A549 (cell line): ENCODE results near the gene CLIC5. TPM values are rescaled to one million over a fixed set of nuclear protein-coding genes. Genes with fewer than 3 reads are reported as not detected.

Source experiments
- ATAC-seq, 2 experiments: fragments of 200-7000 bp in 1 of 2; fragments of >200 bp in 1 of 2; cut with Nextera tagmentation in 1 of 2; cut with Tn5 transposase in 1 of 2; 3 replicates each; pipeline versions ENCODE4 v1.8.0 to v1.9.1; 2018 to 2020; ENCODE audit warnings: mild to moderate bottlenecking in 1 of 2, moderate library complexity in 1 of 2
- CTCF ChIA-PET: fragments of 300-600 bp; sonication (Branson Sonifier 250); formaldehyde crosslinking; extraction: SDS; loops from one replicate; lab custom pipeline; 2021; ENCODE audit warnings: antibody characterized with exemption, inconsistent platforms; lab: Yijun Ruan, JAX
- POLR2A ChIA-PET: fragments of 350-600 bp; formaldehyde crosslinking; extraction: SDS; loops from one replicate; lab custom pipeline; 2021; ENCODE audit warnings: antibody characterized with exemption, inconsistent platforms; lab: Yijun Ruan, JAX
- DNase-seq, 2 experiments: peaks; one replicate each; pipeline versions ENCODE4 v3.0.0 to v3.0.0-alpha.2; 2011 to 2016; ENCODE audit warnings: low read depth in 1 of 2, low spot score in 1 of 2
- FAIRE-seq: peaks from 2 replicates; lab custom pipeline; 2011; peaks lifted over from hg19 to GRCh38; lab: Jason Lieb, UNC
- H3K27ac ChIP-seq, 2 experiments: fragments of >200 bp; sonication (Bioruptor Twin); formaldehyde crosslinking; 3 replicates each; pipeline ENCODE4 v1.5.1; 2016 to 2017
- H3K4me1 ChIP-seq: fragments of >200 bp; sonication (Bioruptor Twin); formaldehyde crosslinking; 3 replicates; pipeline ENCODE4 v1.6.1; 2016
- H3K4me2 ChIP-seq: fragments of >200 bp; sonication (Bioruptor Twin); formaldehyde crosslinking; 3 replicates; pipeline ENCODE4 v1.6.1; 2016
- H3K4me3 ChIP-seq: fragments of >200 bp; sonication (Bioruptor Twin); formaldehyde crosslinking; 3 replicates; pipeline ENCODE4 v1.5.1; 2016
- H3K9me3 ChIP-seq: fragments of >200 bp; sonication (Bioruptor Twin); formaldehyde crosslinking; 3 replicates; pipeline ENCODE4 v1.6.1; 2016
- BHLHE40 ChIP-seq: IDR thresholded peaks from 2 replicates; pipeline ENCODE4 v1.6.1; 2012; ENCODE audit warnings: low read depth, low read length, inconsistent platforms
- CBX2 ChIP-seq: fragments of 200-600 bp; sonication (generic); IDR thresholded peaks from 2 replicates; pipeline ENCODE4 v1.6.1; 2016; ENCODE audit warnings: low read depth, mild to moderate bottlenecking, borderline replicate concordance
- CBX8 ChIP-seq: fragments of 200-600 bp; sonication (generic); IDR thresholded peaks from 2 replicates; pipeline ENCODE4 v1.6.1; 2016
- ESRRA ChIP-seq: fragments of 150-350 bp; IDR thresholded peaks from 2 replicates; pipeline ENCODE4 v1.6.1; 2014; ENCODE audit warnings: mild to moderate bottlenecking, low read length, borderline replicate concordance
- FOSB ChIP-seq: fragments of 250-450 bp; sonication (Bioruptor Pico); IDR thresholded peaks from 2 replicates; pipeline ENCODE4 v1.5.0; 2020; ENCODE audit warnings: mild to moderate bottlenecking, moderate library complexity
- FOSL2 ChIP-seq, 2 experiments: fragments of 450-650 bp in 1 of 2; fragments of >200 bp in 1 of 2; sonication (Bioruptor Twin) in 1 of 2; formaldehyde crosslinking; IDR thresholded peaks; 2 replicates each; pipeline versions ENCODE4 v1.5.0 to v1.6.1; 2016 to 2020; ENCODE audit warnings: mild to moderate bottlenecking in 1 of 2, moderate library complexity in 1 of 2
- GATA3 ChIP-seq: IDR thresholded peaks from 2 replicates; pipeline ENCODE4 v1.6.1; 2012; ENCODE audit warnings: borderline replicate concordance
- HDAC2 ChIP-seq: fragments of 200-600 bp; sonication (generic); IDR thresholded peaks from 2 replicates; pipeline ENCODE4 v1.6.1; 2016
- HES2 ChIP-seq: fragments of >200 bp; sonication (Bioruptor Twin); formaldehyde crosslinking; IDR thresholded peaks from 2 replicates; pipeline ENCODE4 v1.6.1; 2016
- HEYL ChIP-seq: fragments of 250-450 bp; sonication (Bioruptor Pico); IDR thresholded peaks from 2 replicates; pipeline ENCODE4 v1.8.0; 2021; ENCODE audit warnings: mild to moderate bottlenecking, moderate library complexity
- HOXA7 ChIP-seq: fragments of 250-450 bp; sonication (Bioruptor Pico); IDR thresholded peaks from 2 replicates; pipeline ENCODE4 v1.5.0; 2020; ENCODE audit warnings: mild to moderate bottlenecking, moderate library complexity
- HOXB5 ChIP-seq: fragments of 250-450 bp; sonication (Bioruptor Pico); IDR thresholded peaks from 2 replicates; pipeline ENCODE4 v1.5.0; 2020; ENCODE audit warnings: mild to moderate bottlenecking, moderate library complexity
- KDM5A ChIP-seq: fragments of 200-600 bp; sonication (generic); IDR thresholded peaks from 2 replicates; pipeline ENCODE4 v1.6.1; 2016; ENCODE audit warnings: antibody characterized with exemption, mild to moderate bottlenecking
- MAFK ChIP-seq: fragments of 450-650 bp; IDR thresholded peaks from 2 replicates; pipeline ENCODE4 v1.6.1; 2014; ENCODE audit not compliant: partially characterized antibody
- MAX ChIP-seq: IDR thresholded peaks from 2 replicates; pipeline ENCODE4 v1.6.1; 2012
- MAZ ChIP-seq: fragments of 150-350 bp; IDR thresholded peaks from 2 replicates; pipeline ENCODE4 v1.6.1; 2014; ENCODE audit warnings: antibody characterized with exemption, low read depth, low read length, borderline replicate concordance
- NPAS2 ChIP-seq: fragments of 250-450 bp; sonication (Bioruptor Pico); IDR thresholded peaks from 2 replicates; pipeline ENCODE4 v1.8.0; 2022; ENCODE audit warnings: mild to moderate bottlenecking, moderate library complexity, borderline replicate concordance
- PHF8 ChIP-seq: fragments of 200-600 bp; sonication (generic); IDR thresholded peaks from 2 replicates; pipeline ENCODE4 v1.6.1; 2016; ENCODE audit warnings: low read depth, mild to moderate bottlenecking, antibody characterized with exemption, moderate library complexity, borderline replicate concordance
- RARB ChIP-seq: fragments of 250-450 bp; sonication (Bioruptor Pico); IDR thresholded peaks from 2 replicates; pipeline ENCODE4 v1.8.0; 2021; ENCODE audit warnings: mild to moderate bottlenecking, moderate library complexity
- REST ChIP-seq: fragments of 200-600 bp; sonication (generic); IDR thresholded peaks from 2 replicates; pipeline ENCODE4 v1.6.1; 2016; ENCODE audit warnings: antibody characterized with exemption, mild to moderate bottlenecking, moderate library complexity
- RFX5 ChIP-seq: fragments of 450-650 bp; IDR thresholded peaks from 2 replicates; pipeline ENCODE4 v1.7.1; 2014; ENCODE audit warnings: antibody characterized with exemption, mild to moderate bottlenecking, moderate library complexity
- SMC3 ChIP-seq: fragments of >200 bp; sonication (Bioruptor Twin); formaldehyde crosslinking; IDR thresholded peaks from 3 replicates; pipeline ENCODE4 v1.6.1; 2018; ENCODE audit warnings: inconsistent platforms
- SREBF2 ChIP-seq: fragments of 450-650 bp; IDR thresholded peaks from 2 replicates; pipeline ENCODE4 v1.6.1; 2014; ENCODE audit warnings: mild to moderate bottlenecking, moderate library complexity
- TP53 ChIP-seq: fragments of 250-450 bp; sonication (Bioruptor Pico); IDR thresholded peaks from 2 replicates; pipeline ENCODE4 v1.5.0; 2021; ENCODE audit warnings: mild to moderate bottlenecking, moderate library complexity
- ZC3H11A ChIP-seq: fragments of 450-650 bp; IDR thresholded peaks from 2 replicates; pipeline ENCODE4 v1.6.1; 2014; ENCODE audit warnings: antibody characterized with exemption, mild to moderate bottlenecking
- ZFP36 ChIP-seq: fragments of 450-650 bp; IDR thresholded peaks from 2 replicates; pipeline ENCODE4 v1.6.1; 2014; ENCODE audit warnings: borderline replicate concordance; ENCODE audit not compliant: partially characterized antibody
- WGBS: methylation state at CpG from one replicate; pipeline ENCODE4 v1.1.6; 2017; ENCODE audit errors: missing lambda C conversion rate; 5-methylcytosine and 5-hydroxymethylcytosine counted together
- polyA plus RNA-seq, 4 experiments: library from polyadenylated mRNA; depleted of rRNA in 3 of 4; stranded (reverse); fragments of >200 nt; fragmentation: RNase III in 1 of 4; extraction: RNeasy Plus Mini Kit Qiagen cat#74134 plus additional on column Dnase treatment in 1 of 4; gene quantifications; 2 replicates in 3 of 4; 3 replicates in 1 of 4; pipeline ENCODE4 v1.2.3, GENCODE V29; 2011 to 2017
- TF ChIP-seq, protein P1 (sequence below): fragments of 250-450 bp; sonication (Bioruptor Pico); IDR thresholded peaks from 2 replicates; pipeline ENCODE4 v1.5.0; 2021; ENCODE audit warnings: mild to moderate bottlenecking, moderate library complexity, borderline replicate concordance
- TF ChIP-seq, protein P2 (sequence below): fragments of 150-350 bp; IDR thresholded peaks from 2 replicates; pipeline ENCODE4 v1.6.1; 2014; ENCODE audit warnings: low read depth, mild to moderate bottlenecking, low read length

The CLIC5 gene
- polyA plus RNA-seq, 2 of the 4 experiments (the other 2 are of a cell fraction), result not detected

- WGBS, result 14% methylated on average over 4 of the region's 4 CpGs
- POLR2A ChIA-PET, result no interaction called here
- no peak for DNase-seq
- Histone ChIP-seq H3K4me3 (no peak overlapping the region), H3K4me1 (no peaks in the 10 kb centered on the region), H3K4me2 (no peak overlapping the region), H3K9me3 (no peaks in the 10 kb centered on the region), H3K27ac (no peak overlapping the region)
- CTCF ChIA-PET, result no interaction called here
- FAIRE-seq, result no peak
- no peak for ATAC-seq
- TF ChIP-seq HEYL (CRISPR knock-in tag), result no peak
- no peak for TF ChIP-seq CBX2
- TF ChIP-seq HOXA7 (CRISPR knock-in tag), result no peak
- TF ChIP-seq GATA3, result no peak
- no peak for TF ChIP-seq MAX
- TF ChIP-seq PHF8, result no peak
- no peak for TF ChIP-seq RFX5
- TF ChIP-seq HES2, result no peak
- no peak for TF ChIP-seq HOXB5
- no peak for TF ChIP-seq REST
- no peak for TF ChIP-seq MAFK
- TF ChIP-seq RARB (CRISPR knock-in tag), result no peak
Observed at GRCh38 chr6:46056906-46057529, 41.4 kb upstream of the CLIC5 start.

GRCh38 chr6:46054516-46054915, 38.9 kb upstream of the CLIC5 start:
- POLR2A ChIA-PET, result no interaction called here
- 18% methylated on average over 5 of the region's 5 CpGs for WGBS
- FAIRE-seq (no peak), ATAC-seq (no peak), DNase-seq (no peak)
- Histone ChIP-seq H3K27ac (no peak overlapping the region), H3K9me3 (no peaks in the 10 kb centered on the region), H3K4me3 (no peak overlapping the region), H3K4me1 (no peaks in the 10 kb centered on the region), H3K4me2 (no peak overlapping the region)
- CTCF ChIA-PET, result no interaction called here
- TF ChIP-seq ZFP36, result no peak
- TF ChIP-seq, protein P1, sequence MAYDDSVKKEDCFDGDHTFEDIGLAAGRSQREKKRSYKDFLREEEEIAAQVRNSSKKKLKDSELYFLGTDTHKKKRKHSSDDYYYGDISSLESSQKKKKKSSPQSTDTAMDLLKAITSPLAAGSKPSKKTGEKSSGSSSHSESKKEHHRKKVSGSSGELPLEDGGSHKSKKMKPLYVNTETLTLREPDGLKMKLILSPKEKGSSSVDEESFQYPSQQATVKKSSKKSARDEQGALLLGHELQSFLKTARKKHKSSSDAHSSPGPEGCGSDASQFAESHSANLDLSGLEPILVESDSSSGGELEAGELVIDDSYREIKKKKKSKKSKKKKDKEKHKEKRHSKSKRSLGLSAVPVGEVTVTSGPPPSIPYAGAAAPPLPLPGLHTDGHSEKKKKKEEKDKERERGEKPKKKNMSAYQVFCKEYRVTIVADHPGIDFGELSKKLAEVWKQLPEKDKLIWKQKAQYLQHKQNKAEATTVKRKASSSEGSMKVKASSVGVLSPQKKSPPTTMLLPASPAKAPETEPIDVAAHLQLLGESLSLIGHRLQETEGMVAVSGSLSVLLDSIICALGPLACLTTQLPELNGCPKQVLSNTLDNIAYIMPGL (CRISPR knock-in tag), result no peak
- no peak for TF ChIP-seq CBX8
- TF ChIP-seq SREBF2, result no peak
- no peak for TF ChIP-seq BHLHE40
- no peak for TF ChIP-seq HEYL (CRISPR knock-in tag)
- TF ChIP-seq ESRRA, result no peak
- TF ChIP-seq KDM5A, result no peak
- TF ChIP-seq, protein P2, sequence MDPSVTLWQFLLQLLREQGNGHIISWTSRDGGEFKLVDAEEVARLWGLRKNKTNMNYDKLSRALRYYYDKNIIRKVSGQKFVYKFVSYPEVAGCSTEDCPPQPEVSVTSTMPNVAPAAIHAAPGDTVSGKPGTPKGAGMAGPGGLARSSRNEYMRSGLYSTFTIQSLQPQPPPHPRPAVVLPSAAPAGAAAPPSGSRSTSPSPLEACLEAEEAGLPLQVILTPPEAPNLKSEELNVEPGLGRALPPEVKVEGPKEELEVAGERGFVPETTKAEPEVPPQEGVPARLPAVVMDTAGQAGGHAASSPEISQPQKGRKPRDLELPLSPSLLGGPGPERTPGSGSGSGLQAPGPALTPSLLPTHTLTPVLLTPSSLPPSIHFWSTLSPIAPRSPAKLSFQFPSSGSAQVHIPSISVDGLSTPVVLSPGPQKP, result no peak
- no peak for TF ChIP-seq HOXA7 (CRISPR knock-in tag)
- no peak for TF ChIP-seq HDAC2
- no peak for TF ChIP-seq MAZ
- no peak for TF ChIP-seq NPAS2 (CRISPR knock-in tag)
- TF ChIP-seq ZC3H11A, result no peak
- no peak for TF ChIP-seq FOSB (CRISPR knock-in tag)
- TF ChIP-seq SMC3, result no peak
- TF ChIP-seq FOSL2 (IDR thresholded peaks at IDR 0.05), result no peak
- no peak for TF ChIP-seq FOSL2 (CRISPR knock-in tag; IDR thresholded peaks at IDR 0.05)
- no peak for TF ChIP-seq TP53 (CRISPR knock-in tag)
